HUES6 (cell line): Measurements from ENCODE around the gene CD3G.
"Not testable (repeated sequence)": the region's sequence is repeated elsewhere in the genome, so short reads cannot be mapped to it uniquely, and the experiment has no call there.

ENCODE experiments used
- H3K27ac ChIP-seq: 2 replicates; pipeline ENCODE4 v1.7.0; 2013; ENCODE audit warnings: low read depth, mild to moderate bottlenecking, low read length, inconsistent platforms
- H3K27me3 ChIP-seq: 2 replicates; pipeline ENCODE4 v1.6.1; 2013; ENCODE audit warnings: low read length; ENCODE audit not compliant: control insufficient read depth, insufficient read depth
- H3K36me3 ChIP-seq: 2 replicates; pipeline ENCODE4 v1.6.1; 2013; ENCODE audit warnings: low read length; ENCODE audit not compliant: control insufficient read depth, insufficient read depth
- H3K4me1 ChIP-seq: 2 replicates; pipeline ENCODE4 v1.6.1; 2013; ENCODE audit warnings: low read length; ENCODE audit not compliant: control insufficient read depth, insufficient read depth
- H3K4me3 ChIP-seq: 2 replicates; pipeline ENCODE4 v1.5.1; 2013; ENCODE audit warnings: low read depth, low read length
- H3K9ac ChIP-seq: one replicate; pipeline ENCODE4 v1.6.1; 2013; ENCODE audit warnings: mild to moderate bottlenecking, low read length
- H3K9me3 ChIP-seq: 2 replicates; pipeline ENCODE4 v1.6.1; 2013; ENCODE audit warnings: low read depth, low read length; ENCODE audit not compliant: control insufficient read depth, insufficient read depth

The CD3G gene

GRCh38 chr11:118379497-118379896, 35.4 kb downstream of the CD3G start:
- Histone ChIP-seq H3K36me3 (peaks cover 87% of the 10 kb centered on the region), H3K4me1 (no peaks in the 10 kb centered on the region)

DNA sequence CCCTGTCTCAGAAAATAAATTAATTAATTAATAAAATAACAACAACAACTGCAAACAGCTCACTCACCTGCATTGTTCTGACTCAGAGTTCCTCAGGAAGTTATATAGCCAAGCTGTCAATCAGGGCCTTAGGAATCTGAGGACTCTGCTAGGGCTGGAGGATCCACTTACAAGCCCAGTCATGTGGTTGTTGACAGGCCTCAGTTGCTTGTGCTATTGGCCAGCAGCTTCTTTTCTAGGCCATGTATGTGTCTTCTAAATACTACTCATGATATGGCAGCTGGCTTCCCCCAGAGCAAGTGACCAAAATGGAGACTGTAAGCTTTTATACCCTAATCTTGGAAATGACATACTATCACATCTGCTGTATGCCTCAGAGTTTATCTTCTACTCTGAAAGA, 36.4 kb downstream of the CD3G start:
- Histone ChIP-seq H3K4me1 (no peaks in the 10 kb centered on the region), H3K9me3 (no peaks in the 10 kb centered on the region), H3K4me3 (no peak overlapping the region), H3K9ac (no peak overlapping the region), H3K27me3 (no peaks in the 10 kb centered on the region), H3K27ac (no peak overlapping the region), H3K36me3 (peaks cover 91% of the 10 kb centered on the region)

More at GRCh38 chr11:118379497-118379896, 35.4 kb downstream of the CD3G start:
- no peaks in the 10 kb centered on the region for H3K27me3 ChIP-seq
- no peak overlapping the region for H3K4me3 ChIP-seq
- no peaks in the 10 kb centered on the region for H3K9me3 ChIP-seq
- no peak overlapping the region for H3K9ac ChIP-seq
- H3K27ac ChIP-seq: no peak overlapping the region

DNA sequence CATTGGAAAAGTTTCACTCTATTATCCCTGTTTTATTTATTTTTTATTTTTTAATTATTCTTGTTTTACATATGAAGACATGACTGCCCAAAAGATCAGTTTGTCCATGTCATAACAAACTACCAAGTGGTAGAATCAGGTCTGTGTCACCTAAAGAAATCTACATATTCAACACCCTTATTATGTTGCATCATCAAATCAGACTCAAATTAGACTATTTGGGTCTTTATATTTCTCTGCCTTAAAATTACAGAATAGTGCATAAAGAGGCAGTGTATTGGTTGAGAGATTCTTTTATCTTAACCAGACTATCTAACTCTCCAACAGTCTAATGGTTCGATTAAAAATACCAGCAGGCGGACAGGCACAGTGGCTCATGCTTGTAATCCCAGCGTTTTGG, 38.8 kb downstream of the CD3G start:
- Histone ChIP-seq H3K4me1 (no peaks in the 10 kb centered on the region), H3K27me3 (no peaks in the 10 kb centered on the region), H3K4me3 (no peak overlapping the region), H3K36me3 (peaks cover 97% of the 10 kb centered on the region), H3K27ac (no peak overlapping the region), H3K9me3 (no peaks in the 10 kb centered on the region), H3K9ac (no peak overlapping the region)

- no peaks in the 10 kb centered on the region for H3K9me3 ChIP-seq
- H3K9ac ChIP-seq: no peak overlapping the region
- no peaks in the 10 kb centered on the region for H3K4me1 ChIP-seq
- H3K27me3 ChIP-seq: no peaks in the 10 kb centered on the region
- no peak overlapping the region for H3K27ac ChIP-seq
- no peak overlapping the region for H3K4me3 ChIP-seq
- peaks cover 99% of the 10 kb centered on the region for H3K36me3 ChIP-seq
These were observed 39.5 kb downstream of the CD3G start for GRCh38 chr11:118383657-118384056.

- Histone ChIP-seq H3K9me3 (no peaks in the 10 kb centered on the region), H3K4me3 (no peak overlapping the region), H3K36me3 (peaks cover 53% of the 10 kb centered on the region), H3K9ac (no peak overlapping the region), H3K4me1 (no peaks in the 10 kb centered on the region), H3K27ac (no peak overlapping the region), H3K27me3 (no peaks in the 10 kb centered on the region)
These were observed 52.0 kb downstream of the CD3G start for GRCh38 chr11:118396097-118396501.

DNA sequence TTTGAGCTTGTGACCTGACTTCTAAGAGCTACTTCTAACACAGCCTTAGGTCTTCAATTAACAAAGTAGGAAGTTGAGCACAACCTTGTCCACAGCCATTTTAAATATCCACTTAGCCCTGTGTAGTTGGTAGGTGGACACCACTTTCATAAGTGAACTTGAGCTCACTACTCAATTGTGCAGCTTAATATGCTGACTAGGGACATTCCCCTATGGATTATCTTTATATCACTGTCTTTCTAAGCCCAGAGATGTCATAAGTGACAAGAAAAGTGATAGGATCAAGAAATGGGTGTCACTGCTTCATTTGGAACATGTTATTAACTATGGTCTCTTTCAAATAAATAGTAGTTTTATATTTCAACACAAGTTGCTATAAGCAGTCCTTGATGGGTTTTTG, 53.3 kb downstream of the CD3G start:
- peaks cover 45% of the 10 kb centered on the region for H3K36me3 ChIP-seq
- H3K9ac ChIP-seq: no peak overlapping the region
- H3K9me3 ChIP-seq: no peaks in the 10 kb centered on the region
- H3K27me3 ChIP-seq: no peaks in the 10 kb centered on the region
- H3K4me1 ChIP-seq: no peaks in the 10 kb centered on the region
- H3K4me3 ChIP-seq: no peak overlapping the region
- H3K27ac ChIP-seq: no peak overlapping the region

GRCh38 chr11:118398791-118399559, 54.8 kb downstream of the CD3G start:
- no peaks in the 10 kb centered on the region for H3K4me1 ChIP-seq
- no peak overlapping the region for H3K27ac ChIP-seq
- no peak overlapping the region for H3K4me3 ChIP-seq
- no peaks in the 10 kb centered on the region for H3K9me3 ChIP-seq
- H3K27me3 ChIP-seq: no peaks in the 10 kb centered on the region
- H3K9ac ChIP-seq: peak overlapping the region; percentile 20
- H3K36me3 ChIP-seq: peaks cover 31% of the 10 kb centered on the region

GRCh38 chr11:118401151-118401879, 57.2 kb downstream of the CD3G start, which contains the start of gene ATP5MG:
Gene ATP5MG, plus strand, starts transcription at chr11:118401606. Its CDS starts 60 bp downstream, at chr11:118401666.
- no peaks in the 10 kb centered on the region for H3K9me3 ChIP-seq
- H3K27ac ChIP-seq: peak within 1 kb of the TSS; percentile 99
- no peaks in the 10 kb centered on the region for H3K4me1 ChIP-seq
- peak within 1 kb of the TSS; percentile 98 for H3K9ac ChIP-seq
- H3K36me3 ChIP-seq: peaks cover 27% of the 10 kb centered on the region
- H3K4me3 ChIP-seq: peak within 1 kb of the TSS; percentile 91
- no peaks in the 10 kb centered on the region for H3K27me3 ChIP-seq

- Histone ChIP-seq H3K4me3 (peak overlapping the region; percentile 91), H3K36me3 (peaks cover 29% of the 10 kb centered on the region), H3K27me3 (no peaks in the 10 kb centered on the region), H3K27ac (peak overlapping the region; percentile 99), H3K9ac (peak overlapping the region; percentile 98), H3K9me3 (no peaks in the 10 kb centered on the region), H3K4me1 (no peaks in the 10 kb centered on the region)
These were observed 57.9 kb downstream of the CD3G start for GRCh38 chr11:118401880-118402590.

DNA sequence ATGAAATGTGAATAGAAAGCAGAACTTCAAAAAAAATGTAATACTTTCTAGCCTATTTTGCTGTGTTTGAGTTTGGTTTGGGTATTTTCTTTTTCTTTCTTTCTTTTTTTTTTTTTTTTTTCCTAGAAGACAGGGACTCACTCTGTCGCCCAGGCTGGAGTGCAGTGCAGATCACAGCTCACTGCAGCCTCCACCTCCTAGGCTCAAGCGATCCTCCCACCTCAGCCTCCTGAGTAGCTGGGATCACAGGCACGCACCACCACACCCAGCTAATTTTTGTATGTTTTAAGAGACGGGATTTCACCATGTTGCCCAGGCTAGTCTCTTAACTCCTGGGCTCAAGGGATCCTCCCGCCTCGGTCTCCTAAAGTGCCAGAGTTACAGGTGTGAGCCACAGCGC, 58.5 kb downstream of the CD3G start:
- H3K27ac ChIP-seq, H3K9me3 ChIP-seq, H3K4me1 ChIP-seq, H3K27me3 ChIP-seq: not testable (repeated sequence)
- H3K36me3 ChIP-seq: peaks cover 32% of the 10 kb centered on the region
- peak overlapping the region; percentile 91 for H3K4me3 ChIP-seq
- peak overlapping the region; percentile 98 for H3K9ac ChIP-seq
